Immature natural killer cell (primary cell): ENCODE results near the gene EBF3. TPM values are rescaled to one million over a fixed set of nuclear protein-coding genes. Genes with fewer than 3 reads are reported as not detected.
"Not testable (repeated sequence)": the region's sequence is repeated elsewhere in the genome, so short reads cannot be mapped to it uniquely, and the experiment has no call there.

Experiments
- DNase-seq, 3 donors: peaks; one replicate each; pipeline ENCODE4 v3.0.0; 2022; ENCODE audit warnings: mixed read lengths in 1 of 3
- H3K27ac Mint-ChIP-seq, 6 donors: one replicate each; pipeline ENCODE4 v1.8.0; 2020; ENCODE audit warnings: mixed read lengths in 6 of 6, mild to moderate bottlenecking in 5 of 6, inconsistent platforms in 4 of 6, moderate library complexity in 3 of 6
- H3K27me3 Mint-ChIP-seq, 3 donors: one replicate each; pipeline ENCODE4 v1.8.0; 2020 to 2021; ENCODE audit warnings: low read depth in 3 of 3, mild to moderate bottlenecking in 3 of 3, mixed read lengths in 3 of 3, moderate library complexity in 3 of 3, inconsistent platforms in 1 of 3
- H3K36me3 Mint-ChIP-seq, 3 donors: one replicate each; pipeline ENCODE4 v1.8.0; 2020; ENCODE audit warnings: mixed read lengths in 3 of 3, inconsistent platforms in 2 of 3, mild to moderate bottlenecking in 2 of 3
- H3K4me1 Mint-ChIP-seq, 2 donors: one replicate each; pipeline ENCODE4 v1.8.0; 2020; ENCODE audit warnings: inconsistent platforms in 2 of 2, mild to moderate bottlenecking in 2 of 2, mixed read lengths in 2 of 2, moderate library complexity in 1 of 2
- H3K4me3 Mint-ChIP-seq, 5 donors: one replicate each; pipeline ENCODE4 v1.8.0; 2020; ENCODE audit warnings: mild to moderate bottlenecking in 5 of 5, mixed read lengths in 5 of 5, inconsistent platforms in 3 of 5, moderate library complexity in 3 of 5
- H3K9me3 Mint-ChIP-seq, 6 donors: one replicate each; pipeline ENCODE4 v1.8.0; 2020; ENCODE audit warnings: mild to moderate bottlenecking in 6 of 6, mixed read lengths in 6 of 6, inconsistent platforms in 4 of 6, moderate library complexity in 3 of 6
- polyA plus RNA-seq, 3 donors: library from polyadenylated mRNA; unstranded; fragments of 300-500 nt; fragmentation: Illumina TruSeq; gene quantifications; one replicate each; pipeline ENCODE4 v1.2.3, GENCODE V29; 2021

Gene EBF3
- polyA plus RNA-seq, 3 donors from 2014 or later, result not detected

- Mint-ChIP-seq H3K27me3 (peaks cover 0 to 5% (median 2%) of the 10 kb centered on the region in 3 donors), H3K27ac (no peak overlapping the region), H3K9me3 (no peaks in the 10 kb centered on the region), H3K36me3 (no peaks in the 10 kb centered on the region), H3K4me3 (no peak overlapping the region), H3K4me1 (no peaks in the 10 kb centered on the region)
- DNase-seq, result no peak
Measured at GRCh38 chr10:129929343-129930292, 34.5 kb downstream of the EBF3 start.

DNA sequence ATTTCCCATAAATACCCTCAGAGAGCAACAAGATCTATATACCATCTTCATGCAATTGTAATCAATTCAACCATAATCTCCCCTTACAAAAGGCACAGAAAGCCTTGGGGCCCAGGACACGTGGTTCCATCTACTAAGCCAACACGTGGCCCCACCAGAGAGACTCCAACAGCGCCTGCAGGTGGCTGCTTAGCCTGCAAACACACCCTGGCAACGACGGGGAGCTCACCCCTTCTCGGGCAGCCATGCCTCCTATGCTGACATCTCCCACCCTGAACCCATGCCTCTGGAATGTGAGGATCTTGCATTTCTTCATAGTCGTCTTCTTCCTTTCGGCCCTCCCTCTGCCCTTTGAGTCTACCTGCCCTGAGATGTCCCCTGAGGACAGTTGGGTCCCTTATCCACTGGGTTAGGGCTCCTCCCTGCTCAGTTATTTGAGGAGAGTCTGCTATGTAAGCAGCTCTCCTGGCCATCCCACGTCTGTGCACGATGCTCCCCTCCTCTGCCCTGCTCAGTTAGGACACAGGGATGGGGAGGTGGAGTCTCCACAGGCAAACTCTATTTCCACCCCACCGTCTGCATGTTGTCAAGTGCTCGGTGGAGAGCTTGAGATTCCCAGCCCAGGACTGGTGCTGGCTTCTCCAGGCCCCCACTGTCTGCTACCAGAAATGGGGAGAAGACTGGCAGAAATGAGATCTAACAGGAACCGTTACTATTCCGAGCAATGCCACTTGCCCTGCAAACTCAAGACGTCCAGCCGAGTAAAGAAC is 36.5 kb downstream of the EBF3 start:
- peaks cover 0 to 4% (median 0%) of the 10 kb centered on the region in 3 donors for H3K27me3 Mint-ChIP-seq
- no peak overlapping the region for H3K27ac Mint-ChIP-seq
- DNase-seq, result no peak
- H3K4me1 Mint-ChIP-seq, result no peaks in the 10 kb centered on the region
- no peaks in the 10 kb centered on the region for H3K9me3 Mint-ChIP-seq
- H3K36me3 Mint-ChIP-seq, result no peaks in the 10 kb centered on the region
- H3K4me3 Mint-ChIP-seq, result no peak overlapping the region

- DNase-seq, result no peak
- Mint-ChIP-seq H3K27ac (no peak overlapping the region), H3K4me3 (no peak overlapping the region), H3K9me3 (no peaks in the 10 kb centered on the region), H3K4me1 (no peaks in the 10 kb centered on the region), H3K27me3 (peaks cover 0 to 4% (median 0%) of the 10 kb centered on the region in 3 donors), H3K36me3 (no peaks in the 10 kb centered on the region)
Measured at GRCh38 chr10:129926066-129927055, 37.7 kb downstream of the EBF3 start.

DNA sequence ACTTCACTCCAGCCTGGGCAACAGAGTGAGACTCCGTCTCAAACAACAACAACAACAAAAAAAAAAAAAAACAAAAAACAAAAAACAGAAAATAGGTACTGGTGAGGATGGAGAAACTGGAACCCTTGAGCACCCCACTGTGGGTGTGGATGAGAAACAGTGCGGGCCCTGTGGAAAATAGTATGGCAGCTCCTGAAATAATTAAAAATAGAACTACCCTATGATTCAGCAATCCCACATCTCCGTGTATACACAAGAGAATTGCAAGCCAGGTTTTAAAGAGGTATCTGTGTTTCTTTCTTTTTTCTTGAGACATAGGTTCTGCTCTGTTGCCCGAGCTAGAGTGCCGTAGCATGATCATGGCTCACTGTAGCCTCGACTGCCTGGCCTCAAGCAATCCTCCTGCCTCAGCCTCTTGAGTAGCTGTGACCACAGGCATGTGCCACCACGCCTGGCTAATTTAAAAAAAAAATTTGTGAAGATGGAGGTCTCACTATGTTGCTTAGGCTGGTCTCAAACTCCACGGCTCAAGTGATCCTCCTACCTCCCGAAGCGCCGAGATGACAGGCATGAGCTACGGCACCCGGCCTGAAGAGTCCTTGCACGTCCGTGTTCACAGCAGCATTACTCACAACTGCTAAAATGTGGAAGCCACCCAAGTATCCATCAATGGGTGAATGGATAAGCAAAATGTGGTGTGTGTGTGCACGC is 39.5 kb downstream of the EBF3 start:
- Mint-ChIP-seq H3K36me3 (no peaks in the 10 kb centered on the region), H3K27ac (no peak overlapping the region), H3K9me3 (no peaks in the 10 kb centered on the region), H3K4me1 (no peaks in the 10 kb centered on the region), H3K27me3 (peaks cover 0 to 4% (median 0%) of the 10 kb centered on the region in 3 donors), H3K4me3 (no peak overlapping the region)
- no peak for DNase-seq

DNA sequence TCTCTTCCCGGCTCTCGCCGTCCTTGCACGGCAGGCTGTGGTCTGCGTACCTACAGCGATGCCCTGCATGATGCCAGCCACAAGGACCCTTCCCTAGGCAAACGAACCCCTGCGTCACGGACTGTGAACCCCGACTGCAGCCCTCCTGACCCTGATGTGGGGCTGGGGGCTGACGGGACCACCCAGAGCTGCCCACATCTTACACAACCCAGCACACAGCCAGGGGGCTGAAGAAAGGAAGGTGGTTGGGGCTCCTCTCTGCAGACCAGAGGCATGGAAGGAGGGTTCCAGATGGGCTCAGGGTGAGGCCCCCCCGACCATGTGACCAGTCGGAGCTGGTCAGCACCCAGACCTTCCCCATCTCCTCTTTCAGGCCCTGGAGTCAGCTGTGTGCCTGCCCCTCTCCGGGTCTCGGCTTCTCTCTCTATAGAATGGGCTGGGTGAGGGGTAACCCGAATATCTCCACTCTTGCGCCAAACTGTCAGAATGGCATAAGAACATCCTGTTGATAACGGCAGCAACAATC is 41.4 kb downstream of the EBF3 start:
- Mint-ChIP-seq H3K4me3 (no peak overlapping the region), H3K4me1 (no peaks in the 10 kb centered on the region), H3K27ac (no peak overlapping the region), H3K9me3 (no peaks in the 10 kb centered on the region), H3K36me3 (no peaks in the 10 kb centered on the region), H3K27me3 (peaks cover 0 to 3% (median 0%) of the 10 kb centered on the region in 3 donors)
- no peak for DNase-seq

DNA sequence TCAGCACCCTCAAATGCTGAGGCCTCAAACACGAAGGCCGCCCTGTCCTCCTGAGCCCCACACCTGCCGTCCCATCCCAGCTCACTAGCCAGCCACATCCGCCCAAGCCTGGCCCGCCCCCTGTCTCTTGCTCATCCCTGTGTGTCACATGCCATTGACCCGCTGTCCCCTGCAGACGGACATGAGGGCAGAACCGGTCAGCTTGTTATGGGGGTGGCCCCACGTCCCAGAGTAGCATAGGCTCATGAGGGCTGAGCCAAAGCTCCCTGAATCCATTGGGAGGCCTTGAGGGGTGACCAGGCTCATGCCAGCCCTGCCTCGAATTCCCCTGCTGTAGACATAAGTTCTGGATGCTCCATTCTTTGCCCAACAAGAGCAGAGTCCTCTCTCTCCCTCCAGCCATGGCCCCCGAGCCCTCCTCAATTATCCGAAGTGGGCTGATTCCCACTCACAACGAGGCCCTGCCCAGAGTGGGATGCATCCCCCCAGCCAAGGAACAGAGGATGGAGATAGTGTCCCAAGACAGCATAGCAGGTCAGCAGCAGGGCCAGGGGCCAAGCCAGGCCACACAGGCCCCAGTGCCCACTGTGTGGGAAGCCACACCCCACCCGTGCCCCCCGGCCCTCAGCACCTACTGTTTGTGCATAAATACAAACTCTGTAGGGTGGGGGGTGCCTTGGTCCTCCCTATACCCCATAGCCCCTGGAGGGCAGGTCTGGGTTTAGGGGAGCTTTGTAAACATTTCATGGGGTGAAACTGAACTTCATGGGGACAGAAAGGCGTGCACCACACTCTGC is 42.1 kb downstream of the EBF3 start:
- H3K9me3 Mint-ChIP-seq, result no peaks in the 10 kb centered on the region
- no peak overlapping the region for H3K27ac Mint-ChIP-seq
- H3K4me3 Mint-ChIP-seq, result no peak overlapping the region
- no peaks in the 10 kb centered on the region for H3K4me1 Mint-ChIP-seq
- H3K36me3 Mint-ChIP-seq, result no peaks in the 10 kb centered on the region
- no peak for DNase-seq
- peaks cover 0 to 3% (median 0%) of the 10 kb centered on the region in 3 donors for H3K27me3 Mint-ChIP-seq

- Mint-ChIP-seq H3K27me3 (peaks cover 0 to 3% (median 2%) of the 10 kb centered on the region in 3 donors), H3K36me3 (no peaks in the 10 kb centered on the region), H3K27ac (no peak overlapping the region), H3K9me3 (no peaks in the 10 kb centered on the region), H3K4me1 (no peaks in the 10 kb centered on the region), H3K4me3 (no peak overlapping the region)
- no peak for DNase-seq
Measured at GRCh38 chr10:129921065-129921670, 42.9 kb downstream of the EBF3 start.

GRCh38 chr10:129920187-129920586 is 43.9 kb downstream of the EBF3 start:
- not testable (repeated sequence) for H3K27me3 Mint-ChIP-seq, DNase-seq, H3K36me3 Mint-ChIP-seq, H3K9me3 Mint-ChIP-seq, H3K4me3 Mint-ChIP-seq, H3K27ac Mint-ChIP-seq, H3K4me1 Mint-ChIP-seq

DNA sequence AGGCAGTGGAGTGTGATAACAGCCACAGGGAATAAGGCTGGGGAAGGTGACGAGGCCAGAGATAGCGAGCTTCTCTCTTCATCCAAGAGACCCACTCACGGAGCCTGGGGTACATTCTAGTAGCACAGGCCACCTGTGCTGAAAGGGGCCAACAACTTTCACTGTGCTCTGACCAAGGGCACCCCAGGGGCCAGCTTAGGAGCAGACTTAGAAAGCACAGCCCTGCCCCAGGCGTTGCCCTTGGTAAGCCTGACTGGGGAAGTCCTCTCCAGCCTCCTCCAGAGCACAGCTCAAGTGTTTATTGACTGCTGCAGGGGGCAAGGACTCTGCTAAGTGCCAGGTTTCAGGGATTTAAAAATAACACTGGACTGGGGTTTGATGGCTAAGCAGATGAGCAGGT is 44.7 kb downstream of the EBF3 start:
- Mint-ChIP-seq H3K4me1 (no peaks in the 10 kb centered on the region), H3K27ac (no peak overlapping the region), H3K27me3 (peaks cover under 1 to 3% (median 2%) of the 10 kb centered on the region in 3 donors), H3K9me3 (no peaks in the 10 kb centered on the region), H3K36me3 (no peaks in the 10 kb centered on the region), H3K4me3 (no peak overlapping the region)
- no peak for DNase-seq

DNA sequence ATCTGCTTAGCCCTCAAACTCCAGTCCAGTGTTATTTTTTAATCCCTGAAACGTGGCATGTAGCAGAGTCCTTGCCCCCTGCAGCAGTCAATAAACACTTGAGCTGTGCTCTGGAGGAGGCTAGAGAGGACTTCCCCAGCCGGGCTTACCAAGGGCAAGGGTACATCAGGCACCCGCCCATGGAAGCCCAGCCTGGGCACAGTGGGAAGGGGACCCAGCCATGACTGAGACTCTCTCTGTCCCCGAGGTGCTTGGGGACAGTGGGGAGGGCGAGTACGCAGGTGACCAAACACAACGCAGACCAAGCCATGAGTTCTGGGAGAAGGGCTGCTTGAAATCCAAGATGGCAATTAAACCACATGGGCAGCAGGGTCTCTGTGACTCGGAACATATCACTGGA is 45.2 kb downstream of the EBF3 start:
- no peak overlapping the region for H3K27ac Mint-ChIP-seq
- H3K36me3 Mint-ChIP-seq, result no peaks in the 10 kb centered on the region
- no peak overlapping the region for H3K4me3 Mint-ChIP-seq
- peaks cover 1 to 5% (median 2%) of the 10 kb centered on the region in 3 donors for H3K27me3 Mint-ChIP-seq
- H3K4me1 Mint-ChIP-seq, result no peaks in the 10 kb centered on the region
- DNase-seq, result no peak
- no peaks in the 10 kb centered on the region for H3K9me3 Mint-ChIP-seq

- no peaks in the 10 kb centered on the region for H3K4me1 Mint-ChIP-seq
- DNase-seq, result no peak
- H3K27ac Mint-ChIP-seq, result no peak overlapping the region
- H3K9me3 Mint-ChIP-seq, result no peaks in the 10 kb centered on the region
- H3K36me3 Mint-ChIP-seq, result no peaks in the 10 kb centered on the region
- H3K27me3 Mint-ChIP-seq, result peaks cover 0 to 5% (median 3%) of the 10 kb centered on the region in 3 donors
- no peak overlapping the region for H3K4me3 Mint-ChIP-seq
Measured at GRCh38 chr10:129918401-129918800, 45.7 kb downstream of the EBF3 start.

- no peak overlapping the region for H3K27ac Mint-ChIP-seq
- no peaks in the 10 kb centered on the region for H3K9me3 Mint-ChIP-seq
- H3K27me3 Mint-ChIP-seq, result peaks cover 0 to 5% (median 3%) of the 10 kb centered on the region in 3 donors
- H3K4me1 Mint-ChIP-seq, result no peaks in the 10 kb centered on the region
- no peaks in the 10 kb centered on the region for H3K36me3 Mint-ChIP-seq
- no peak overlapping the region for H3K4me3 Mint-ChIP-seq
- no peak for DNase-seq
Measured at GRCh38 chr10:129917936-129918335, 46.1 kb downstream of the EBF3 start.
